ENCODE measurements around the gene APOO.

GRCh38 chrX:23864742-23865326 is 42.9 kb downstream of the APOO start:
- no peak for TF ChIP-seq CTCF (IDR thresholded peaks at IDR 0.05)
- no peak for TF ChIP-seq POLR2A (IDR thresholded peaks at IDR 0.05)
